H7 (cell line): ENCODE measurements around the gene TMEM203. TPM values are rescaled to one million over a fixed set of nuclear protein-coding genes. Genes with fewer than 3 reads are reported as not detected.

Experiments used
- DNase-seq: peaks from one replicate; pipeline ENCODE4 v3.0.0; 2012
- H3K27me3 ChIP-seq: 2 replicates; pipeline ENCODE4 v1.6.0; 2011; ENCODE audit warnings: mild to moderate bottlenecking, low read length; ENCODE audit not compliant: control insufficient read depth, insufficient read depth
- H3K36me3 ChIP-seq: replicated peaks from 2 replicates; pipeline ENCODE4 v1.5.1; 2011; ENCODE audit warnings: low read length; ENCODE audit not compliant: control insufficient read depth, insufficient read depth
- H3K4me3 ChIP-seq: 2 replicates; pipeline ENCODE4 v1.5.1; 2011; ENCODE audit warnings: low read depth, mild to moderate bottlenecking, control low read depth, low read length, moderate library complexity; ENCODE audit not compliant: insufficient read depth
- total RNA-seq: library from RNA; depleted of rRNA; stranded (reverse); fragments of >200 nt; shearing (Covaris generic); gene quantifications from 2 replicates; pipeline ENCODE4 v1.2.3, GENCODE V29; 2014

TMEM203 gene
- total RNA-seq, 1 experiment from 2014 or later, result 62.3 TPM

- peak; percentile 87 for DNase-seq
Measured at GRCh38 chr9:137189297-137190295, 15.9 kb downstream of the TMEM203 start.

GRCh38 chr9:137188490-137189296 lies 16.8 kb downstream of the TMEM203 start, which contains the start of the genes ANAPC2 and SSNA1:
Gene ANAPC2 (minus strand): TSS chr9:137188560. CDS start chr9:137188532, 28 bp downstream.
Gene SSNA1 (plus strand): TSS chr9:137188676. CDS start chr9:137188727, 51 bp downstream.
- DNase-seq, result peak; percentile 99
- H3K27me3 ChIP-seq, result no peaks in the 10 kb centered on the region
- H3K4me3 ChIP-seq, result peak within 1 kb of the TSS; percentile 93
- H3K36me3 ChIP-seq, result peaks cover 4% of the 10 kb centered on the region

More at GRCh38 chr9:137189297-137190295, 15.9 kb downstream of the TMEM203 start:
- Histone ChIP-seq H3K27me3 (no peaks in the 10 kb centered on the region), H3K4me3 (peak overlapping the region; percentile 93), H3K36me3 (peaks cover 4% of the 10 kb centered on the region)

- H3K36me3 ChIP-seq, result peaks cover 6% of the 10 kb centered on the region
- H3K27me3 ChIP-seq, result no peaks in the 10 kb centered on the region
- H3K4me3 ChIP-seq, result peak overlapping the region; percentile 93
- DNase-seq, result no peak
Measured at GRCh38 chr9:137188086-137188489, 17.4 kb downstream of the TMEM203 start.

- no peak for DNase-seq
- no peaks in the 10 kb centered on the region for H3K27me3 ChIP-seq
- peaks cover 6% of the 10 kb centered on the region for H3K36me3 ChIP-seq
Measured at GRCh38 chr9:137187386-137187785, 18.1 kb downstream of the TMEM203 start.

GRCh38 chr9:137186385-137186784 lies 19.1 kb downstream of the TMEM203 start:
- H3K4me3 ChIP-seq, result no peak overlapping the region
- DNase-seq, result no peak

More at GRCh38 chr9:137187386-137187785, 18.1 kb downstream of the TMEM203 start:
- H3K4me3 ChIP-seq, result peak overlapping the region; percentile 93

GRCh38 chr9:137185921-137186320 lies 19.5 kb downstream of the TMEM203 start:
- DNase-seq, result no peak
- no peaks in the 10 kb centered on the region for H3K27me3 ChIP-seq
- H3K4me3 ChIP-seq, result no peak overlapping the region
- peaks cover 6% of the 10 kb centered on the region for H3K36me3 ChIP-seq

More at GRCh38 chr9:137186385-137186784, 19.1 kb downstream of the TMEM203 start:
- Histone ChIP-seq H3K36me3 (peaks cover 6% of the 10 kb centered on the region), H3K27me3 (no peaks in the 10 kb centered on the region)

GRCh38 chr9:137184881-137185660 lies 20.4 kb downstream of the TMEM203 start:
- H3K36me3 ChIP-seq, result peaks cover 7% of the 10 kb centered on the region
- DNase-seq, result no peak
- no peaks in the 10 kb centered on the region for H3K27me3 ChIP-seq
- H3K4me3 ChIP-seq, result no peak overlapping the region

- Histone ChIP-seq H3K4me3 (no peak overlapping the region), H3K36me3 (peaks cover 9% of the 10 kb centered on the region), H3K27me3 (no peaks in the 10 kb centered on the region)
- no peak for DNase-seq
Measured at GRCh38 chr9:137183980-137184595, 21.4 kb downstream of the TMEM203 start.

- H3K36me3 ChIP-seq, result peaks cover 9% of the 10 kb centered on the region
- DNase-seq, result no peak
- no peaks in the 10 kb centered on the region for H3K27me3 ChIP-seq
- H3K4me3 ChIP-seq, result no peak overlapping the region
Measured at GRCh38 chr9:137182836-137183235, 22.6 kb downstream of the TMEM203 start.

GRCh38 chr9:137181680-137182079 lies 23.8 kb downstream of the TMEM203 start:
- DNase-seq, result peak; percentile 57
- peaks cover 5% of the 10 kb centered on the region for H3K36me3 ChIP-seq
- H3K27me3 ChIP-seq, result no peaks in the 10 kb centered on the region
- no peak overlapping the region for H3K4me3 ChIP-seq

- peaks cover 5% of the 10 kb centered on the region for H3K36me3 ChIP-seq
- H3K27me3 ChIP-seq, result no peaks in the 10 kb centered on the region
- no peak overlapping the region for H3K4me3 ChIP-seq
- DNase-seq, result no peak
Measured at GRCh38 chr9:137180491-137180890, 25.0 kb downstream of the TMEM203 start.

- Histone ChIP-seq H3K27me3 (no peaks in the 10 kb centered on the region), H3K4me3 (no peak overlapping the region), H3K36me3 (peaks cover 5% of the 10 kb centered on the region)
- DNase-seq, result peak; percentile 60
Measured at GRCh38 chr9:137179761-137180160, 25.7 kb downstream of the TMEM203 start.

- H3K4me3 ChIP-seq, result no peak overlapping the region
- peaks cover 5% of the 10 kb centered on the region for H3K36me3 ChIP-seq
- no peaks in the 10 kb centered on the region for H3K27me3 ChIP-seq
- peak; percentile 56 for DNase-seq
Measured at GRCh38 chr9:137178939-137179630, 26.4 kb downstream of the TMEM203 start.
